ENCODE data around the gene LRPAP1. TPM values are rescaled to one million over a fixed set of nuclear protein-coding genes. Genes with fewer than 3 reads are reported as not detected.

LRPAP1 gene
- polyA plus RNA-seq, 1 of the 3 experiments (the other 2 are of a cell fraction): 209 TPM

DNA sequence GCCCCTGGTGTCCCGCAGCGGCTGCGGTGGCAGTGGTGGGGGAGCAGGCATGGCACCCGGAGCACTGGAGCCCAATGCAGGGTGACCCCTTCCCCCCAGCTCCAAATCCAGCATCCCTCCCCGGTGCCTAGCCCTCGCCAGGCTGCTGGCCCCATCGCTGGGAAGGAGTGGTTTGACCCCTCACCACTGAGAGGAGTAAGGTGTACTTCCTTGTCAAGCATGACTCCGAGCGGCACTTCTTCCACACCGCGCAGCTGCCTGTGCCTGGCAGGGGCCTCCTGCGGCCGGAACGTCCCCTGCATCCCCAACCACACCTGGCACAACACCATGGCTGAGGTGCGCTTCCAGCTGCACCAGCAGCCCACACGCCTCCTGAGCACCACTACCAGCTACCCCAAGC is 27.0 kb downstream of the LRPAP1 start:
- 100% methylated on average over 1 of the region's 16 CpGs for WGBS (ENCODE audit: low lambda C conversion rate)
- DNase-seq: no peak
- no peak overlapping the region for H2AFZ ChIP-seq (ENCODE audit: low read depth)
- ChIA-PET CTCF (interaction anchor here (0.9 kb wide), 1 partner anchor 9 kb away, joined by 3 read pairs; no protein-coding TSS in a partner anchor), POLR2A (no interaction called here)
- no peak overlapping the region for H3K27ac ChIP-seq (ENCODE audit: low read depth in 2 of 2, low read length in 1 of 2)
- no peaks in the 10 kb centered on the region for H3K27me3 ChIP-seq (ENCODE audit: insufficient read depth)
- H3K4me3 ChIP-seq (ENCODE audit: low read depth in 2 of 2, low read length in 1 of 2): no peak overlapping the region
- TF ChIP-seq, protein P1, sequence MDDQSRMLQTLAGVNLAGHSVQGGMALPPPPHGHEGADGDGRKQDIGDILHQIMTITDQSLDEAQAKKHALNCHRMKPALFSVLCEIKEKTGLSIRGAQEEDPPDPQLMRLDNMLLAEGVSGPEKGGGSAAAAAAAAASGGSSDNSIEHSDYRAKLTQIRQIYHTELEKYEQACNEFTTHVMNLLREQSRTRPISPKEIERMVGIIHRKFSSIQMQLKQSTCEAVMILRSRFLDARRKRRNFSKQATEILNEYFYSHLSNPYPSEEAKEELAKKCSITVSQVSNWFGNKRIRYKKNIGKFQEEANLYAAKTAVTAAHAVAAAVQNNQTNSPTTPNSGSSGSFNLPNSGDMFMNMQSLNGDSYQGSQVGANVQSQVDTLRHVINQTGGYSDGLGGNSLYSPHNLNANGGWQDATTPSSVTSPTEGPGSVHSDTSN (IDR thresholded peaks at IDR 0.05): no peak
- TF ChIP-seq GABPA (IDR thresholded peaks at IDR 0.05; ENCODE audit: low read depth) (no peak), YY1 (IDR thresholded peaks at IDR 0.05; ENCODE audit: low read depth) (no peak)
- TF ChIP-seq, protein P2, sequence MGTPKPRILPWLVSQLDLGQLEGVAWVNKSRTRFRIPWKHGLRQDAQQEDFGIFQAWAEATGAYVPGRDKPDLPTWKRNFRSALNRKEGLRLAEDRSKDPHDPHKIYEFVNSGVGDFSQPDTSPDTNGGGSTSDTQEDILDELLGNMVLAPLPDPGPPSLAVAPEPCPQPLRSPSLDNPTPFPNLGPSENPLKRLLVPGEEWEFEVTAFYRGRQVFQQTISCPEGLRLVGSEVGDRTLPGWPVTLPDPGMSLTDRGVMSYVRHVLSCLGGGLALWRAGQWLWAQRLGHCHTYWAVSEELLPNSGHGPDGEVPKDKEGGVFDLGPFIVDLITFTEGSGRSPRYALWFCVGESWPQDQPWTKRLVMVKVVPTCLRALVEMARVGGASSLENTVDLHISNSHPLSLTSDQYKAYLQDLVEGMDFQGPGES (IDR thresholded peaks at IDR 0.05; ENCODE audit: low read depth, low read length): no peak
- TF ChIP-seq, protein P3, sequence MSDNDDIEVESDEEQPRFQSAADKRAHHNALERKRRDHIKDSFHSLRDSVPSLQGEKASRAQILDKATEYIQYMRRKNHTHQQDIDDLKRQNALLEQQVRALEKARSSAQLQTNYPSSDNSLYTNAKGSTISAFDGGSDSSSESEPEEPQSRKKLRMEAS (IDR thresholded peaks at IDR 0.05; ENCODE audit: low read depth): no peak
- H4K20me1 ChIP-seq (ENCODE audit: insufficient read depth): no peaks in the 10 kb centered on the region
- H3K36me3 ChIP-seq (replicated peaks in 1 of 2; ENCODE audit: control insufficient read depth in 1 of 2, insufficient read depth in 2 of 2, low read length in 1 of 2): peaks cover 15 to 30% of the 10 kb centered on the region in 2 experiments
- no peak overlapping the region for H3K9ac ChIP-seq
- H3K4me2 ChIP-seq: no peak overlapping the region
- H3K79me2 ChIP-seq (ENCODE audit: insufficient read depth): no peaks in the 10 kb centered on the region
- no peaks in the 10 kb centered on the region for H3K4me1 ChIP-seq (ENCODE audit: control insufficient read depth in 1 of 2, insufficient read depth in 2 of 2, low read depth in 1 of 2, low read length in 1 of 2)
- no peaks in the 10 kb centered on the region for H3K9me2 ChIP-seq
- no peaks in the 10 kb centered on the region for H3F3A ChIP-seq (replicated peaks; ENCODE audit: insufficient read depth)
- no peaks in the 10 kb centered on the region for H3K9me3 ChIP-seq

DNA sequence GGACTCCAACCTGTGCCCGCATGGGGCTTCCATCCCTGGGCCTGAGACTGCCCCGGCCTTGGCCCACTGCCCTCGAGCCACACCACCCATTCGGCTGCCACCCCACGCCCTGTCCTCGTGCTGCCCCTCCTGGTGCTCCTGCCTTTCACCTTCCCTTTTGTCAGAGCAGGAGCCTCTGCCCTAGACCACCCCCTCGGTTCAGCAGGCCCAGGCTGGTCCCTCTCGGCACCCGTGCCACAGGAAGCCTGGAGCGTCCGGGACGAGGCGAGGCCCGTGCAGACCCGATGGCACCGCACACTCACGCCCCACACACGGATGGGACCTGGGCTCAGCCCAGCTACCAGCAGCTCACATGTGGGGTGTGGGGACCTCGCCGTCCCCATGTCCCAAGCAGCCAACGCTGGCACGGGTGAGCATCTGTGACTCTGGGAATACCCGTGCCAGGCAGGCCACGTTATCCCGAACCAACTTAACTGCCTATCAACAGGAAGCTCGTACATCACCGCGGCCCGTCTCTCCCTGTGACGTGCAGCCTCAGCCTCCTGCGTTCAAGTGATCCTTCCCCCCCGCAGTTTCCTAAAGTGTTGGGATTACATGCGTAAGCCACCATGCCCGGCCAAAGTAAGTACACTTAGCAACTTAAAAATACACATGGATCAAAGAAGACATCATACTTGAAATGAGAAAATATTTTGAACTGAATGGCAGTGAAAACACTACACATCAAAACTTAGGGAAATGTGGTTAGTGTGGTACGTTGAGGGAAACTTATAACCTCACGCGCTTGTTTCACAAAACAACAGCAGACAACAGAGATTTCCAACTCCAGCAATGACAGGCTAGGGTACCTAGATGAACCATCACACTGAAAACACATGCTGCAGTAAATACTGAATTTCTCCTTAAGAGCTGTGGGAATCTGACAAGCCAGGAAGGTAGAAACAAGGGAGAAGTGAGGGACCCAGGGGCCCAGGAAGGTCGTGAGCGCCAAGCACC is 29.0 kb downstream of the LRPAP1 start:
- TF ChIP-seq FOXM1 (IDR thresholded peaks at IDR 0.05; ENCODE audit: low read depth): no peak
- TF ChIP-seq EZH2phosphoT487 (IDR thresholded peaks at IDR 0.05; ENCODE audit: borderline replicate concordance, low read depth): no peak
- no peak for TF ChIP-seq TCF12 (IDR thresholded peaks at IDR 0.05)
- no peak for TF ChIP-seq GATA2 (CRISPR knock-in tag; IDR thresholded peaks at IDR 0.05)
- no peak for TF ChIP-seq CHD2 (IDR thresholded peaks at IDR 0.05; ENCODE audit: low read length, partially characterized antibody)
- no peak for TF ChIP-seq FOXJ3 (CRISPR knock-in tag; IDR thresholded peaks at IDR 0.05)
- H3K79me2 ChIP-seq (ENCODE audit: insufficient read depth): no peaks in the 10 kb centered on the region
- H3K9ac ChIP-seq: no peak overlapping the region
- DNase-seq: no peak
- no peaks in the 10 kb centered on the region for H4K20me1 ChIP-seq (ENCODE audit: insufficient read depth)
- ChIA-PET CTCF (interaction anchor here (3.1 kb wide), 1 partner anchor 12 kb away, joined by 14 read pairs; no protein-coding TSS in a partner anchor), POLR2A (no interaction called here)
- no peak overlapping the region for H3K27ac ChIP-seq (ENCODE audit: low read depth in 2 of 2, low read length in 1 of 2)
- H3K4me3 ChIP-seq (ENCODE audit: low read depth in 2 of 2, low read length in 1 of 2): no peak overlapping the region
- peaks cover 11 to 16% of the 10 kb centered on the region in 2 experiments for H3K36me3 ChIP-seq (replicated peaks in 1 of 2; ENCODE audit: control insufficient read depth in 1 of 2, insufficient read depth in 2 of 2, low read length in 1 of 2)
- 94% methylated on average over 35 of the region's 39 CpGs for WGBS (ENCODE audit: low lambda C conversion rate)
- H3K9me2 ChIP-seq: no peaks in the 10 kb centered on the region
- no peaks in the 10 kb centered on the region for H3K4me1 ChIP-seq (ENCODE audit: control insufficient read depth in 1 of 2, insufficient read depth in 2 of 2, low read depth in 1 of 2, low read length in 1 of 2)
- H2AFZ ChIP-seq (ENCODE audit: low read depth): no peak overlapping the region
- H3F3A ChIP-seq (replicated peaks; ENCODE audit: insufficient read depth): no peaks in the 10 kb centered on the region
- H3K9me3 ChIP-seq: no peaks in the 10 kb centered on the region
- no peak overlapping the region for H3K4me2 ChIP-seq
- H3K27me3 ChIP-seq (ENCODE audit: insufficient read depth): no peaks in the 10 kb centered on the region

Measured in SK-N-SH (cell line).